Left colon (tissue), 2 donors: Measurements from ENCODE around the gene SEMA6A. TPM values are rescaled to one million over a fixed set of nuclear protein-coding genes. Genes with fewer than 3 reads are reported as not detected.

ENCODE experiments used
- ATAC-seq: fragments of 200-7000 bp; cut with Tn5 transposase; one replicate; pipeline ENCODE4 v1.9.1; 2020; ENCODE audit warnings: mild to moderate bottlenecking, moderate library complexity
- DNase-seq, 2 donors: peaks; one replicate each; pipeline ENCODE4 v3.0.0-alpha.2; 2020
- intact Hi-C, 2 donors: fragments of 100-400 bp; cut with DNase I in 1 of 2; cut with micrococcal nuclease in 1 of 2; formaldehyde crosslinking; loops; one replicate each; pipeline versions ENCODE4 v1.11.2 to v1.14.0; 2022; cut with DNase I, micrococcal nuclease
- total RNA-seq, 2 donors: library from RNA; stranded (reverse); fragmentation: NEBNext Ultra II Directional; extraction: Animal tissue kit (Norgen Biotek cat#: 25700); gene quantifications; one replicate each; pipeline ENCODE4 v1.2.1, GENCODE V29; 2021
- donor health status: DM: no; HTN: no; CAD: no.
- donor health status: DM: yes; HTN: yes; CAD: no.

SEMA6A gene
- total RNA-seq, 2 donors from 2014 or later, result 100 to 103 TPM

- DNase-seq (no peak), ATAC-seq (no peak)
- intact Hi-C loops, result no loop called here
Observed at GRCh38 chr5:116479776-116480675, 94.6 kb downstream of the SEMA6A start.

GRCh38 chr5:116478491-116478890 is 96.1 kb downstream of the SEMA6A start:
- no peak for DNase-seq
- no peak for ATAC-seq
- intact Hi-C loops, result no loop called here

GRCh38 chr5:116476897-116477537 is 97.6 kb downstream of the SEMA6A start:
- intact Hi-C loops, result no loop called here
- ATAC-seq (no peak), DNase-seq (no peak)

- no peak for ATAC-seq
- DNase-seq, result no peak
- intact Hi-C loops, result no loop called here
Observed at GRCh38 chr5:116475338-116475737, 99.3 kb downstream of the SEMA6A start.

GRCh38 chr5:116473706-116474105 is 100.9 kb downstream of the SEMA6A start:
- intact Hi-C loops, result no loop called here
- no peak for ATAC-seq

GRCh38 chr5:116472274-116472673 is 102.3 kb downstream of the SEMA6A start:
- intact Hi-C loops, result no loop called here
- DNase-seq (no peak), ATAC-seq (peak; percentile 43)

More at GRCh38 chr5:116473706-116474105, 100.9 kb downstream of the SEMA6A start:
- DNase-seq, result no peak

- intact Hi-C loops, result no loop called here
- ATAC-seq, result no peak
Observed at GRCh38 chr5:116469631-116470030, 105.0 kb downstream of the SEMA6A start.

GRCh38 chr5:116468583-116468982 is 106.0 kb downstream of the SEMA6A start:
- DNase-seq (no peak), ATAC-seq (no peak)
- intact Hi-C loops, result no loop called here

More at GRCh38 chr5:116469631-116470030, 105.0 kb downstream of the SEMA6A start:
- DNase-seq, result no peak

GRCh38 chr5:116467465-116467843 is 107.2 kb downstream of the SEMA6A start:
- DNase-seq, result no peak
- intact Hi-C loops, result no loop called here
- no peak for ATAC-seq

GRCh38 chr5:116466727-116467464 is 107.7 kb downstream of the SEMA6A start:
- ATAC-seq (no peak), DNase-seq (no peak)
- intact Hi-C loops, result no loop called here

- intact Hi-C loops, result no loop called here
- ATAC-seq (no peak), DNase-seq (no peak)
Observed at GRCh38 chr5:116465411-116465810, 109.2 kb downstream of the SEMA6A start.

GRCh38 chr5:116464144-116464708 is 110.4 kb downstream of the SEMA6A start:
- DNase-seq, result no peak
- ATAC-seq, result no peak
- intact Hi-C loops, result no loop called here

- ATAC-seq, result no peak
- intact Hi-C loops, result no loop called here
Observed at GRCh38 chr5:116462500-116462899, 112.1 kb downstream of the SEMA6A start.

GRCh38 chr5:116459301-116459700 is 115.3 kb downstream of the SEMA6A start:
- intact Hi-C loops, result no loop called here
- ATAC-seq (no peak), DNase-seq (no peak)

More at GRCh38 chr5:116462500-116462899, 112.1 kb downstream of the SEMA6A start:
- DNase-seq, result no peak

- DNase-seq, result no peak
- no peak for ATAC-seq
- intact Hi-C loops, result no loop called here
Observed at GRCh38 chr5:116457062-116457461, 117.6 kb downstream of the SEMA6A start.

- intact Hi-C loops, result no loop called here
Observed at GRCh38 chr5:116456036-116456435, 118.6 kb downstream of the SEMA6A start.

GRCh38 chr5:116455061-116455460 is 119.6 kb downstream of the SEMA6A start:
- intact Hi-C loops, result no loop called here
- DNase-seq (no peak), ATAC-seq (no peak)

More at GRCh38 chr5:116456036-116456435, 118.6 kb downstream of the SEMA6A start:
- ATAC-seq, result no peak
- no peak for DNase-seq

GRCh38 chr5:116454417-116454927 is 120.2 kb downstream of the SEMA6A start:
- DNase-seq (no peak), ATAC-seq (peak; percentile 27)
- intact Hi-C loops, result no loop called here

- no peak for DNase-seq
- ATAC-seq, result no peak
- intact Hi-C loops, result no loop called here
Observed at GRCh38 chr5:116453988-116454411, 120.6 kb downstream of the SEMA6A start.
